Mesothelial cell of epicardium (in vitro differentiated cells): ENCODE measurements around the gene UNC5CL. TPM values are rescaled to one million over a fixed set of nuclear protein-coding genes. Genes with fewer than 3 reads are reported as not detected.

ENCODE experiments used
- DNase-seq, 2 experiments: peaks; one replicate each; pipeline ENCODE4 v3.0.0; 2021; ENCODE audit warnings: low spot score in 2 of 2; ENCODE audit not compliant: unreplicated experiment in 2 of 2
- H3K27ac Mint-ChIP-seq: 2 replicates; pipeline ENCODE4 v1.8.0; 2021; ENCODE audit warnings: mixed read lengths
- H3K27me3 Mint-ChIP-seq: 2 replicates; pipeline ENCODE4 v1.8.0; 2021; ENCODE audit warnings: low read depth, mixed read lengths
- H3K36me3 Mint-ChIP-seq: 2 replicates; pipeline ENCODE4 v1.8.0; 2021; ENCODE audit warnings: mixed read lengths
- H3K4me1 Mint-ChIP-seq: 2 replicates; pipeline ENCODE4 v1.8.0; 2021; ENCODE audit warnings: mixed read lengths
- H3K4me3 Mint-ChIP-seq: 2 replicates; pipeline ENCODE4 v1.8.0; 2021; ENCODE audit warnings: mild to moderate bottlenecking, moderate library complexity, mixed read lengths
- H3K9me3 Mint-ChIP-seq: 2 replicates; pipeline ENCODE4 v1.8.0; 2021; ENCODE audit warnings: mixed read lengths
- CTCF ChIP-seq: fragments of 200-600 bp; sonication (generic); IDR thresholded peaks from one replicate; pipeline ENCODE4 v1.5.0; 2021; ENCODE audit warnings: antibody characterized with exemption; ENCODE audit not compliant: unreplicated experiment
- total RNA-seq: library from RNA; stranded (reverse); gene quantifications from 3 replicates; pipeline ENCODE4 v1.2.1, GENCODE V29; 2021

UNC5CL gene
- total RNA-seq, 1 donor from 2014 or later: 2.0 TPM

GRCh38 chr6:41042226-41043055 is 3.4 kb upstream of the UNC5CL start, which contains the start of gene TSPO2:
TSS of gene TSPO2 (plus strand) at chr6:41042467. CDS start at chr6:41042986, 519 bp downstream.
- Mint-ChIP-seq H3K9me3 (no peaks in the 10 kb centered on the region), H3K27ac (no peak within 1 kb of the TSS), H3K27me3 (no peaks in the 10 kb centered on the region), H3K4me3 (no peak within 1 kb of the TSS), H3K4me1 (no peaks in the 10 kb centered on the region), H3K36me3 (no peaks in the 10 kb centered on the region)
- no peak for DNase-seq
- no peak for TF ChIP-seq CTCF

GRCh38 chr6:41040940-41041536 is 2.0 kb upstream of the UNC5CL start:
- no peaks in the 10 kb centered on the region for H3K27me3 Mint-ChIP-seq
- no peaks in the 10 kb centered on the region for H3K9me3 Mint-ChIP-seq
- no peak for TF ChIP-seq CTCF
- no peak for DNase-seq
- no peak overlapping the region for H3K4me3 Mint-ChIP-seq
- no peak overlapping the region for H3K27ac Mint-ChIP-seq
- H3K36me3 Mint-ChIP-seq: no peaks in the 10 kb centered on the region
- peaks cover 6% of the 10 kb centered on the region for H3K4me1 Mint-ChIP-seq

- DNase-seq: no peak
- no peaks in the 10 kb centered on the region for H3K36me3 Mint-ChIP-seq
- H3K4me3 Mint-ChIP-seq: no peak overlapping the region
- H3K9me3 Mint-ChIP-seq: no peaks in the 10 kb centered on the region
- H3K27ac Mint-ChIP-seq: no peak overlapping the region
- no peaks in the 10 kb centered on the region for H3K27me3 Mint-ChIP-seq
- no peak for TF ChIP-seq CTCF
- peaks cover 6% of the 10 kb centered on the region for H3K4me1 Mint-ChIP-seq
Observed at GRCh38 chr6:41040101-41040939, 1.3 kb upstream of the UNC5CL start.

GRCh38 chr6:41038205-41038604 is 816 bp downstream of the UNC5CL start:
- H3K27me3 Mint-ChIP-seq: no peaks in the 10 kb centered on the region
- no peaks in the 10 kb centered on the region for H3K36me3 Mint-ChIP-seq
- DNase-seq: no peak
- H3K9me3 Mint-ChIP-seq: no peaks in the 10 kb centered on the region
- no peak overlapping the region for H3K4me3 Mint-ChIP-seq
- H3K27ac Mint-ChIP-seq: no peak overlapping the region
- no peak for TF ChIP-seq CTCF
- H3K4me1 Mint-ChIP-seq: peaks cover 6% of the 10 kb centered on the region

- H3K4me1 Mint-ChIP-seq: peaks cover 6% of the 10 kb centered on the region
- DNase-seq: no peak
- no peaks in the 10 kb centered on the region for H3K27me3 Mint-ChIP-seq
- H3K27ac Mint-ChIP-seq: no peak overlapping the region
- TF ChIP-seq CTCF: no peak
- no peaks in the 10 kb centered on the region for H3K9me3 Mint-ChIP-seq
- H3K36me3 Mint-ChIP-seq: no peaks in the 10 kb centered on the region
- H3K4me3 Mint-ChIP-seq: no peak overlapping the region
Observed at GRCh38 chr6:41037107-41037900, 1.7 kb downstream of the UNC5CL start.
